Measurements from ENCODE around the gene ASTN2. TPM values are rescaled to one million over a fixed set of nuclear protein-coding genes. Genes with fewer than 3 reads are reported as not detected.

Gene ASTN2
- total and polyA plus RNA-seq, 10 of the 15 experiments (the other 5 are each of a cell fraction or from before 2014, with no cell fraction given), result 1.4 to 15.7 (median 7.0) TPM

DNA sequence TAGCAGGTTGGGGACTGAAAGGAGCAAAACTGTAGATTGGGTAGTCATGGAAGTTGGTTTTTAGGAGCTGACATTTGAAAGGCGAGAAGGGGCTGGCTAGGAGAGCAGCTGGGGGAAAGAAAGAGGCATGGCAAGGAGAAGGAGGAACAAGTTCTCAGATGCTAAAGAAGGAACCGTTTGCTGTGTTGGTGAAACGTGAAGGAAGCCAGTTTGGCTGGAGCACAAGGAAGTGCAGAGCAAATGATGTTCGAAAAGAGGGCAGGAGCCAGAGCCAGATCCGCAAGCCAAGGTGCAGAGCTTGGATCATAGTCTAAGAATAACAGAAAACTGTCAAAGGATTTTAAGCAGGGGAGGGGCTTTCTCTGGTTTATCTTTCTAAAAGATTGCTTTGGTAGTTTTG lies 276.6 kb downstream of the ASTN2 start:
- DNase-seq (ENCODE audit: low read depth, low spot score), result no peak
- intact Hi-C loops (cut with micrococcal nuclease; ENCODE audit: unreplicated experiment), result no loop called here
- H3K4me1 ChIP-seq (ENCODE audit: control insufficient read depth, insufficient read depth, low read length), result no peaks in the 10 kb centered on the region
- H3K27ac ChIP-seq (ENCODE audit: control insufficient read depth, insufficient read depth), result no peak overlapping the region
- no peaks in the 10 kb centered on the region for H3K9me3 ChIP-seq (replicated peaks; ENCODE audit: control insufficient read depth, insufficient read depth, low read length)
- BruUV-seq (replicated peaks), result no TSS peak
- no peak overlapping the region for H3K9ac ChIP-seq (ENCODE audit: control insufficient read depth, insufficient read depth, low read length)
- no peak overlapping the region for H2AFZ ChIP-seq (ENCODE audit: control insufficient read depth, low read depth, low read length)
- ATAC-seq, result no peak
- ChIA-PET SMC1A (ENCODE audit: uncharacterized antibody, unreplicated experiment) (no interaction called here), CTCF (no interaction called here), POLR2A (no interaction called here), RAD21 (ENCODE audit: unreplicated experiment) (no interaction called here)
- no peak for FAIRE-seq
- no peak overlapping the region for H3K4me3 ChIP-seq
- in situ Hi-C loops (cut with MboI), result no loop called here
- H3K27me3 ChIP-seq (replicated peaks in 1 of 2; ENCODE audit: control insufficient read depth in 2 of 2, insufficient read depth in 2 of 2, low read length in 1 of 2), result no peaks in the 10 kb centered on the region; a peak in 1 of 4 replicates
- TF ChIP-seq BCL11A (IDR thresholded peaks at IDR 0.05; ENCODE audit: low read depth, low read length) (no peak), CHD2 (IDR thresholded peaks at IDR 0.05; ENCODE audit: borderline replicate concordance, low read depth, low read length) (no peak), CREB1 (IDR thresholded peaks at IDR 0.05; ENCODE audit: low read depth) (no peak), SPI1 (IDR thresholded peaks at IDR 0.05; ENCODE audit: borderline replicate concordance, insufficient read depth, low read depth, low read length) (no peak), EED (IDR thresholded peaks at IDR 0.05; ENCODE audit: low read depth) (no peak), SMAD5 (IDR thresholded peaks at IDR 0.05; ENCODE audit: low read depth) (no peak), NRF1 (conservative IDR thresholded peaks at IDR 0.05; ENCODE audit: low read depth, low read length) (no peak), SMC3 (IDR thresholded peaks at IDR 0.05; ENCODE audit: borderline replicate concordance, low read length) (no peak), EGR1 (IDR thresholded peaks at IDR 0.05; ENCODE audit: borderline replicate concordance in 1 of 2, low read depth in 2 of 2, low read length in 2 of 2) (no peak), YY1 (IDR thresholded peaks at IDR 0.05; ENCODE audit: low read depth, low read length) (no peak)
- TF ChIP-seq, protein P1, sequence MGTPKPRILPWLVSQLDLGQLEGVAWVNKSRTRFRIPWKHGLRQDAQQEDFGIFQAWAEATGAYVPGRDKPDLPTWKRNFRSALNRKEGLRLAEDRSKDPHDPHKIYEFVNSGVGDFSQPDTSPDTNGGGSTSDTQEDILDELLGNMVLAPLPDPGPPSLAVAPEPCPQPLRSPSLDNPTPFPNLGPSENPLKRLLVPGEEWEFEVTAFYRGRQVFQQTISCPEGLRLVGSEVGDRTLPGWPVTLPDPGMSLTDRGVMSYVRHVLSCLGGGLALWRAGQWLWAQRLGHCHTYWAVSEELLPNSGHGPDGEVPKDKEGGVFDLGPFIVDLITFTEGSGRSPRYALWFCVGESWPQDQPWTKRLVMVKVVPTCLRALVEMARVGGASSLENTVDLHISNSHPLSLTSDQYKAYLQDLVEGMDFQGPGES (IDR thresholded peaks at IDR 0.05), result no peak
- TF ChIP-seq, protein P2, sequence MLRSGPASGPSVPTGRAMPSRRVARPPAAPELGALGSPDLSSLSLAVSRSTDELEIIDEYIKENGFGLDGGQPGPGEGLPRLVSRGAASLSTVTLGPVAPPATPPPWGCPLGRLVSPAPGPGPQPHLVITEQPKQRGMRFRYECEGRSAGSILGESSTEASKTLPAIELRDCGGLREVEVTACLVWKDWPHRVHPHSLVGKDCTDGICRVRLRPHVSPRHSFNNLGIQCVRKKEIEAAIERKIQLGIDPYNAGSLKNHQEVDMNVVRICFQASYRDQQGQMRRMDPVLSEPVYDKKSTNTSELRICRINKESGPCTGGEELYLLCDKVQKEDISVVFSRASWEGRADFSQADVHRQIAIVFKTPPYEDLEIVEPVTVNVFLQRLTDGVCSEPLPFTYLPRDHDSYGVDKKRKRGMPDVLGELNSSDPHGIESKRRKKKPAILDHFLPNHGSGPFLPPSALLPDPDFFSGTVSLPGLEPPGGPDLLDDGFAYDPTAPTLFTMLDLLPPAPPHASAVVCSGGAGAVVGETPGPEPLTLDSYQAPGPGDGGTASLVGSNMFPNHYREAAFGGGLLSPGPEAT (IDR thresholded peaks at IDR 0.05; ENCODE audit: low read depth), result no peak
- H3K79me2 ChIP-seq (ENCODE audit: control insufficient read depth, insufficient read depth, low read length), result no peaks in the 10 kb centered on the region
- WGBS (ENCODE audit: insufficient coverage, insufficient replicate concordance, low lambda C conversion rate, missing lambda C conversion rate), result 1% methylated on average over 5 of the region's 5 CpGs
- no peaks in the 10 kb centered on the region for H3K36me3 ChIP-seq (ENCODE audit: control insufficient read depth in 2 of 2, insufficient read depth in 2 of 2, low read length in 1 of 2)
- H3K4me2 ChIP-seq (ENCODE audit: control insufficient read depth, insufficient read depth), result no peak overlapping the region
- H4K20me1 ChIP-seq (ENCODE audit: control insufficient read depth, insufficient read depth), result no peaks in the 10 kb centered on the region
